Right lobe of liver (tissue), 6 donors: Measurements from ENCODE around the gene USP40. TPM values are rescaled to one million over a fixed set of nuclear protein-coding genes. Genes with fewer than 3 reads are reported as not detected.

Experiments
- ATAC-seq, 4 donors: fragments of 200-7000 bp; cut with Tn5 transposase; one replicate each; pipeline ENCODE4 v1.9.1; 2020; ENCODE audit warnings: mild to moderate bottlenecking in 4 of 4, moderate library complexity in 4 of 4
- DNase-seq, 3 donors: peaks; one replicate each; pipeline ENCODE4 v3.0.0-alpha.2; 2020
- H3K27ac ChIP-seq, 3 donors: fragments of 200-600 bp; one replicate each; pipeline ENCODE4 v1.8.0; 2022
- H3K27me3 ChIP-seq, 2 donors: fragments of 200-600 bp; one replicate each; pipeline ENCODE4 v1.8.0; 2022
- H3K36me3 ChIP-seq, 4 donors: fragments of 200-600 bp; sonication (generic) in 1 of 4; one replicate each; pipeline versions ENCODE4 v1.5.1 to v1.8.0; 2017 to 2022; ENCODE audit warnings: control low read depth in 1 of 4
- H3K4me1 ChIP-seq, 4 donors: fragments of 200-600 bp; sonication (generic) in 1 of 4; one replicate each; pipeline versions ENCODE4 v1.5.1 to v1.8.0; 2017 to 2022; ENCODE audit warnings: control low read depth in 1 of 4
- H3K4me3 ChIP-seq, 3 donors: fragments of 200-600 bp; one replicate each; pipeline ENCODE4 v1.8.0; 2022
- H3K9me3 ChIP-seq, 4 donors: fragments of 200-600 bp; sonication (generic) in 1 of 4; one replicate each; pipeline versions ENCODE4 v1.5.1 to v1.8.0; 2017 to 2022; ENCODE audit warnings: control low read depth in 1 of 4
- POLR2A ChIP-seq: fragments of 450-650 bp; IDR thresholded peaks from one replicate; pipeline ENCODE4 v1.6.1; 2017; ENCODE audit warnings: antibody characterized with exemption, mild to moderate bottlenecking
- WGBS: methylation state at CpG from one replicate; pipeline ENCODE4 v1.1.6; 2018; ENCODE audit warnings: low coverage, low lambda C conversion rate; ENCODE audit not compliant: insufficient coverage; ENCODE audit errors: missing lambda C conversion rate; 5-methylcytosine and 5-hydroxymethylcytosine counted together
- intact Hi-C, 2 donors: fragments of 100-400 bp; cut with DNase I; formaldehyde crosslinking; loops; one replicate each; pipeline versions ENCODE4 v1.11.2 to v1.14.1; 2022
- total RNA-seq, 6 experiments: library from RNA; depleted of rRNA in 2 of 6; stranded (reverse); fragments of >200 nt in 2 of 6; fragmentation: NEBNext Ultra II Directional in 3 of 6; extraction: Animal tissue kit (Norgen Biotek cat#: 25700) in 3 of 6; gene quantifications; one replicate each; pipeline versions ENCODE4 v1.1.0 to v1.2.4, GENCODE V29; 2016 to 2023
- TF ChIP-seq, protein P1 (sequence below), 4 donors: fragments of 200-600 bp in 3 of 4; fragments of 450-650 bp in 1 of 4; IDR thresholded peaks; one replicate each; pipeline versions ENCODE4 v1.5.1 to v1.8.0; 2016 to 2022; ENCODE audit warnings: antibody characterized with exemption in 4 of 4, mild to moderate bottlenecking in 2 of 4
- donor health status: DM: no; HTN: yes; CAD: no.
- donor health status: DM: no; HTN: no; CAD: no.
- donor health status: DM: no; HTN: no; CAD: no.
- donor health status: DM: no; HTN: yes; CAD: no.
- donor health status: DM: no; HTN: yes; CAD: no.

The USP40 gene
- total RNA-seq, 6 experiments from 2014 or later, result 19.9 to 38.8 (median 27.0) TPM

DNA sequence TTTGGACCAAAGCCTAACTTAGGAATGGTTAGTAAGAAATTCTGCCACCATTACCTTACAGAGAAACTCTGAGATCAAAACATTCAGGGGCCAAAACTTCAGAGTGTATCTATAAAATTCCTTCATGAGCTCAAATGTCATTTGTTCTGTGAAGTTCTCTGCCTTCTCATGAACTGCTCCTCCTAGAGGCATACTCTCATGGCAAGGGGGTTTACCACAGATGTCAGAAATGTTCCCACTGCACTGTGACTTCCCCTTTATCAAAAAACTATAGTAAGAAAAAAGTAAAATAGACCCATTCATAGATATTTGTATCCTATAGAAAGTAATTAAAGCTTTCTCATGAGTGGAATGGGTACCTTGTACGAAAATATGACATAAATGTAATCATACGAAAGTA is 68.5 kb downstream of the USP40 start:
- no peaks in the 10 kb centered on the region for H3K27me3 ChIP-seq
- no peak overlapping the region for H3K27ac ChIP-seq
- DNase-seq (no peak), ATAC-seq (no peak)
- intact Hi-C loops, result no loop called here
- TF ChIP-seq POLR2A, result no peak
- TF ChIP-seq, protein P1, sequence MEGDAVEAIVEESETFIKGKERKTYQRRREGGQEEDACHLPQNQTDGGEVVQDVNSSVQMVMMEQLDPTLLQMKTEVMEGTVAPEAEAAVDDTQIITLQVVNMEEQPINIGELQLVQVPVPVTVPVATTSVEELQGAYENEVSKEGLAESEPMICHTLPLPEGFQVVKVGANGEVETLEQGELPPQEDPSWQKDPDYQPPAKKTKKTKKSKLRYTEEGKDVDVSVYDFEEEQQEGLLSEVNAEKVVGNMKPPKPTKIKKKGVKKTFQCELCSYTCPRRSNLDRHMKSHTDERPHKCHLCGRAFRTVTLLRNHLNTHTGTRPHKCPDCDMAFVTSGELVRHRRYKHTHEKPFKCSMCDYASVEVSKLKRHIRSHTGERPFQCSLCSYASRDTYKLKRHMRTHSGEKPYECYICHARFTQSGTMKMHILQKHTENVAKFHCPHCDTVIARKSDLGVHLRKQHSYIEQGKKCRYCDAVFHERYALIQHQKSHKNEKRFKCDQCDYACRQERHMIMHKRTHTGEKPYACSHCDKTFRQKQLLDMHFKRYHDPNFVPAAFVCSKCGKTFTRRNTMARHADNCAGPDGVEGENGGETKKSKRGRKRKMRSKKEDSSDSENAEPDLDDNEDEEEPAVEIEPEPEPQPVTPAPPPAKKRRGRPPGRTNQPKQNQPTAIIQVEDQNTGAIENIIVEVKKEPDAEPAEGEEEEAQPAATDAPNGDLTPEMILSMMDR (IDR thresholded peaks at IDR 0.05), result no peak
- peaks cover 0 to 22% (median 8%) of the 10 kb centered on the region in 4 donors for H3K36me3 ChIP-seq
- 92% methylated on average over 2 of the region's 2 CpGs for WGBS
- H3K4me3 ChIP-seq, result no peak overlapping the region
- no peaks in the 10 kb centered on the region for H3K9me3 ChIP-seq
- H3K4me1 ChIP-seq, result no peaks in the 10 kb centered on the region

DNA sequence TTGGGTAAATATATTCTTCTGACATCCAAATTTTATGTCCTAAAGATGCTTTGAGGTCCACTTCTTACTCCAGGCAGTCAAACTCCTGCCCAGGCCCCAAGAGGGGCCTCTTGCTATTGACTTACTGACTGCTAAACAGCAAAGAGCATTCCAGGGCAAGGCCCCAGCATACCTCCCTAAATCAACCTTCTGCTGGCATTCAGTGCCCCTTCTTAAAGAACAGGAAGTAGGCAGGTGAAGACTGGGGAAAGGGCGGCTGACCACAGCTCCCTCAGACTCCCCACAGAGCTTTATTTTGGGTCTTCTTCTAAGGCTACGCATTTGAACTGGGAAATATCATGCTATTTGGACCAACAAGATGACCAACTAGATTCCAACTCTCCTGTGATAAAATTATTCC is 68.9 kb downstream of the USP40 start:
- no peaks in the 10 kb centered on the region for H3K9me3 ChIP-seq
- no peaks in the 10 kb centered on the region for H3K4me1 ChIP-seq
- H3K4me3 ChIP-seq, result no peak overlapping the region
- no peak for TF ChIP-seq POLR2A
- TF ChIP-seq, protein P1 (IDR thresholded peaks at IDR 0.05), result no peak
- no peak for ATAC-seq
- WGBS, result 75% methylated on average over 2 of the region's 2 CpGs
- DNase-seq, result no peak
- intact Hi-C loops, result no loop called here
- H3K36me3 ChIP-seq, result peaks cover 0 to 27% (median 10%) of the 10 kb centered on the region in 4 donors
- no peak overlapping the region for H3K27ac ChIP-seq
- no peaks in the 10 kb centered on the region for H3K27me3 ChIP-seq

DNA sequence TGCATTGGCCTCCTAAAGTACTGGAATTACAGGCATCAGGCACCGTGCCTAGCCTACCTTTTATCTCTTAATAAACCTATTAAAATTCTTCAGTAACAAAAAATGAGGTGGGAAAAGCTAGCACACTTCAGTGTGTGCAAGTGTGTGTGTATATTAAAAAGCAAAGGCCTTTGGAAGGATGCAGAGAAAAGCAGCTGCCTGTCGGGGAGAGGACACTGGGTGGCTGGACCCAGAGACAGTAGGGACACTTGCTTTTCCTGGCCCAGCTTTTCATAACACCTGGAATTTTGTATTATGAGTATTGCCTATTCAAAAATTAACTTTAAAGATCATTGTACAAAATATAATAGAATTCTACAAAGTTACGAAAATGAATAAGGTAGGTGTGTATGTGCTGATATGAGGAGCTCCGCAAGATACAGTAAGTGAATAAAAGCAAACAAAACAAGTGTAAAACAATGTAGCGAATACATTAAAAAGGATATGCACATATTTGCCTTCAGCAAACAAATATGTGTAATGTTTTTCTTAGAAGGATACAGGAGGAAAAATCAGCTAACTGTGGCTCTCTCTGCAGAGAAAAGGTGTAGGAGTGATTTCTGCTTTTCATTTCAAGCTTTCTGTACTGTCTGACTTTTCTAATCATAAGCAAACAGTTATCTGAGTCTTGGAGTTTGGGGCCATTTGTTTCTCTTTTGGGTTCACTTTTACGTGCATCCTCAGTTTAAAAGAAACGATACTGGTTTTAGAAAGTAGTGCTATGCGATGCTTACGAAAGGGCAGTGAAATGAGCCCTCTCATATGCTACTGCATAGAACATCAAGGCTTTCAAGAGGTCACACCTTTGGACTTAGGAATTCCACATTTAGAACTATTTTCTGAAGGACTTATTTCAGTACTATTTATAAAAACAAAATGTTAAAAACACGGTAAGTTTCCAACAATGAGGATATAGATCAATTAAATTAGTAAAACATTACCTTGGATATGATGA is 70.8 kb downstream of the USP40 start:
- Histone ChIP-seq H3K27ac (no peak overlapping the region), H3K36me3 (peaks cover 0 to 40% (median 15%) of the 10 kb centered on the region in 4 donors), H3K4me3 (no peak overlapping the region), H3K27me3 (no peaks in the 10 kb centered on the region), H3K4me1 (no peaks in the 10 kb centered on the region), H3K9me3 (no peaks in the 10 kb centered on the region)
- ATAC-seq (no peak), DNase-seq (no peak)
- 80% methylated on average over 10 of the region's 10 CpGs for WGBS
- TF ChIP-seq, protein P1 (IDR thresholded peaks at IDR 0.05), result no peak
- no peak for TF ChIP-seq POLR2A
- intact Hi-C loops, result no loop called here

DNA sequence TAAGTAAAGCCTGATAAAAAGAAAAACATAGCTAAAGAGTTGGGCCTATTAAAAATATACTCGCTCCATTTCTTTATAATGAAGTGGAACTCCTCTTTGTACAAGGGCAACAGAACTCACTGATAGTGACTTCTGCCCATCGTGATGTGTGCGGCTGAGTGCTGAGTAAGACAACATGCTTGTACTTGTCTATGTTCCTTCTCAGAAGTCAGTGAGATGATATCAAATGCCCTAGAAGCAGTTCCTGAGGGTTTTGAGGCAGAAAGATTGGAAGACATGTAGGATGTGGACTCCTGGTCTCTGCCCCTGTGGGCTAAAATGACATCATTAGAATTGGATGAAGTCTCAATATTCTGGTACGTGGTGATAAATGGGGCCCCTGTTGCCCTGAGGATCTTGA is 73.8 kb downstream of the USP40 start:
- intact Hi-C loops, result no loop called here
- H3K36me3 ChIP-seq, result peaks cover 0 to 62% (median 20%) of the 10 kb centered on the region in 4 donors
- DNase-seq, result no peak

More for the DNA sequence above, 73.8 kb downstream of the USP40 start:
- no peak overlapping the region for H3K4me3 ChIP-seq
- no peak for ATAC-seq
- no peaks in the 10 kb centered on the region for H3K9me3 ChIP-seq
- H3K27me3 ChIP-seq, result no peaks in the 10 kb centered on the region
- no peak for TF ChIP-seq POLR2A
- TF ChIP-seq, protein P1 (IDR thresholded peaks at IDR 0.05), result no peak
- H3K27ac ChIP-seq, result no peak overlapping the region
- 94% methylated on average over 4 of the region's 4 CpGs for WGBS
- no peaks in the 10 kb centered on the region for H3K4me1 ChIP-seq
